Epidermal melanocyte (primary cell): ENCODE data around the gene HOXC5.

ENCODE experiments used
- DNase-seq: peaks from one replicate; pipeline ENCODE4 v3.0.0; 2011; ENCODE audit warnings: low spot score; ENCODE audit not compliant: insufficient read length

The HOXC5 gene

GRCh38 chr12:54045868-54046521 lies 13.1 kb downstream of the HOXC5 start:
- no peak for DNase-seq

DNA sequence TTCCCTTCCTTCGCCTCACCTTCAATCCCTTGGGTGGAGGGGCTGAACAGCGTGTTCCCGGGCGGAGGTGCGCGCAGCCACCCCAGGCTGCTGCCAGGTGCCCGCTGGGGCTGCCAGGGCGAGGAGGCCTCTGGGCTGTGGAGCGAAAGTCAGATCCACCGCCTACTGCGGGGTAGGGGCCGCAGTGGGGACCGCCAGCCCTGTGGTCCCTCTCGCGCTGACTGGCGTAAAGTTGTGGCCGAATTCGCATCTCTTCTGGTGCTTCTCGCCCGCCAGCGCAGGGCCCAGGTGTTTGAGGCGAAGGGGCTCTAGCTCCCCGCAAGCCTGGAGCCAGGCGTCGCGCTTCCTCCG lies 13.9 kb downstream of the HOXC5 start:
- no peak for DNase-seq

DNA sequence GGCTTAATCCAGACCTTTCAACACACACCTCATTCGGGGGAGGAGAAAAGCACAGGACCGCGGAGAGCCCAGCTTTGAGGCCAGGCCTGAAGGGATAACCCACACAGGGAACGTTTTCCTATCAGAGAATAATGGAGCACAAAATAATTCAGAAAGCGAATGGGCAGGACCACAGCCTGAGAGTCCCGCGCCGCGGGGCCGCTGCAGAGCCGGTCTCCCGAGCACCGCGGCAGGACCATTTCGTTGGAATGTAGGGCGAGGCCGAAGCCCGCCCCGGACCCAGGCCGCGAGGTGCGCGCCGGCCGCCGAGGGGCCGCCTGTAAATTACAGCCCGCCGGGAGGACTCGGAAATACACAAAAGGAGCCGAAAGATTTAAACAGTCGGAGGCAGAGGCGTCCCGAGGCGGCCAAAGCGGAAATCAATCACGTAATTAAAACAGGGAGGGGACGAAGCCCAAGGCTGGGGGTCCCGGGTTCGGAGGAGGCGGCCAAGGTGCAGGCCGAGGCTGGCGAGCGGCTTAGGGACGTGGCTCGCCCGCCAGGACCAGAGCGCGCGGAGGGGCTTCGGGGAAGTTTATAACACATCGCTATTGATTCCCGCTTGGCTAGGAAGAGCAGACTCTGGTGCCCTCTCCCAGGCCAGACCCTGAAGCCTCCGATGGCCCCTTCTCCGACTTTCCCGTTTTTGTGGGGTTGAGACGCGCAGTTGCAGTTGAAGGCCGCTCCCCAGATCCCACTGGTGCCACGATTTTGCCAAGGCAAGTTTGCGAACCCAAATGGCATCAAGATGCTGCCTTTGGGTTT lies 14.5 kb downstream of the HOXC5 start:
- DNase-seq: no peak

DNA sequence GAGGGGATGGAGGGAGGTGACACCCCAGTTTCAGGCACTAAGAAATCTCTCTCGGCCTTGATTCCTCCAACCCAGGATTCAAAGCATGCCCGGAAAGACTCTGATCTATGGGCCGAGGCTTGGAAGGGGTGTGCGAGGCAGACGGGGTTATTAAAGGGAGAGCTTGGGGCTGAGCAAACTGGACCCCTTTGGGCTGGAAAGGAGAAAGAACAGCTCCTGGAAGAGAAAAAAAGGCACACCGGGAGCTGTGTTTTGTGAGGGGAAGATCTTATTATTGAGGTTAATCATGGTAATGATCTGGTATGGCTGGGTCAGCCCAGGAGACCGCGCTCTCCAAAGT lies 15.1 kb downstream of the HOXC5 start:
- DNase-seq: no peak

- DNase-seq: no peak
Observed at GRCh38 chr12:54048406-54049093, 15.7 kb downstream of the HOXC5 start.

GRCh38 chr12:54049108-54049507 lies 16.3 kb downstream of the HOXC5 start:
- no peak for DNase-seq

GRCh38 chr12:54050482-54050810 lies 17.6 kb downstream of the HOXC5 start:
- no peak for DNase-seq

GRCh38 chr12:54051026-54051842 lies 18.4 kb downstream of the HOXC5 start:
- no peak for DNase-seq

- no peak for DNase-seq
Observed at GRCh38 chr12:54051874-54052437, 19.1 kb downstream of the HOXC5 start.

GRCh38 chr12:54052438-54053002 lies 19.7 kb downstream of the HOXC5 start:
- peak; percentile 71 for DNase-seq

- DNase-seq: no peak
Observed at GRCh38 chr12:54053003-54053750, 20.3 kb downstream of the HOXC5 start.

- DNase-seq: peak; percentile 82
Observed at GRCh38 chr12:54053751-54054741, 21.2 kb downstream of the HOXC5 start, which contains the start of gene HOXC4. Gene HOXC4 (plus strand): TSS chr12:54053835. CDS start chr12:54053923, 88 bp downstream.

DNA sequence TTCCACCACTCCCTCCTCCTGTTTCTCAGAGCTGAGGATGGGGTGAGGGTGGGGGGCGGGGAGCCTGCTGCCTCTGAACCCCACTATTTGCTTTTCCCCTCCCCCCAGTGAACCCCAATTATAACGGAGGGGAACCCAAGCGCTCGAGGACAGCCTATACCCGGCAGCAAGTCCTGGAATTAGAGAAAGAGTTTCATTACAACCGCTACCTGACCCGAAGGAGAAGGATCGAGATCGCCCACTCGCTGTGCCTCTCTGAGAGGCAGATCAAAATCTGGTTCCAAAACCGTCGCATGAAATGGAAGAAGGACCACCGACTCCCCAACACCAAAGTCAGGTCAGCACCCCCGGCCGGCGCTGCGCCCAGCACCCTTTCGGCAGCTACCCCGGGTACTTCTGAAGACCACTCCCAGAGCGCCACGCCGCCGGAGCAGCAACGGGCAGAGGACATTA lies 21.9 kb downstream of the HOXC5 start:
- no peak for DNase-seq

DNA sequence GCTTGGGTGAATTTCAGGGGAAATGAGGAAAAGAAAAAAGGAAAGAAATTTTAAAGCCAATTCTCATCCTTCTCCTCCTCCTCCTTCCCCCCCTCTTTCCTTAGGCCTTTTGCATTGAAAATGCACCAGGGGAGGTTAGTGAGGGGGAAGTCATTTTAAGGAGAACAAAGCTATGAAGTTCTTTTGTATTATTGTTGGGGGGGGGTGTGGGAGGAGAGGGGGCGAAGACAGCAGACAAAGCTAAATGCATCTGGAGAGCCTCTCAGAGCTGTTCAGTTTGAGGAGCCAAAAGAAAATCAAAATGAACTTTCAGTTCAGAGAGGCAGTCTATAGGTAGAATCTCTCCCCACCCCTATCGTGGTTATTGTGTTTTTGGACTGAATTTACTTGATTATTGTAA lies 22.7 kb downstream of the HOXC5 start:
- no peak for DNase-seq

GRCh38 chr12:54056110-54056509 lies 23.3 kb downstream of the HOXC5 start:
- DNase-seq: no peak

DNA sequence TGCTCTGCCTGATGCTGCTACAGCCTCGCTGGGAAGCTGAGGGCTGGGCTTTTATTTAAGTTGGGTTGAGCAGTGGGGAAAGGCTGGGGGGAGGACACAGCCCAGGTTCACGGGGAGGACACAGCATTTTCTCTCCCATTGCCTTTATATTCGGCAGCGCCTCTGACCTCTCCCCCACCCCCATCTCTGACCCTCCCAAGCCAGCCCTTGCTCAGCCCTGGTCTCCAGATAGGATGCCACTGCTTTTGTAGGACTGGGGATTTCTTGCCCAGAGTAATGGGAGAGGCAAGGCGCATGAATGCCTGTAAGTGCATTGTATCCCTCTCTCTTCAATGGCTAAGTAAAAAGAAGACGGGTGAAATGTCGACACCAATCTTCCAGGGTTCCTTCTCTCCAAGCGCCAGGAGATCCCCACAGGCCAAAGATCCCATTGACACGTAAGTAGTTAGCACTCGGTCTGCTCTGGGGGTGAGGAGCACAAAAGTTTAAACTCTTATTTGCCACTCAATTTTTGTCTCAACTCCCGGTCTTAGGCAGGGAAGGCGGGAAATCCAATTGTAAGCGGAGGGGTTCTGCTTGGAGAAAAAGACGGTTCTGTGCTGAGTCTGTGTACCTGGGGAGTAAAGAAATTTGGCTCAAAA lies 25.4 kb downstream of the HOXC5 start:
- no peak for DNase-seq

DNA sequence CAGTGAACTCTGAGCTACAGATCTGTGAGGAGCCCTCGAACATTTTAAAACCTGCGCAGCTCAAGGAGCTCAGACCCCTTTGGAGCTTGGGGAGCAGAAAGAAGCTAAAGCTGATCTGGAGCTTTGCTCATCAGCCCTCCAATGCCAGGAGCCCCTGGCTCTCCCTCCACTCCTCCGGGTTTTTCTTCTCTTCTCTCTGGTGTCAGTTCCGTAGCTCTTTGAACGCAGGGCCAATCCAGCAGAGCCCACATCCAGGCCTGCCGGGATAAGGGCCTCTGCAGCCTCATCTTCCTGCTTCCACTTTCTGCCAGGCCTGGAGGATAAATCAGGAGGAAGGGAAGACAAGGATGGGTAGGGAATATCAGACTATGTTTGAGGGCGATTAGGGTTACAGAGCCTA lies 26.8 kb downstream of the HOXC5 start:
- no peak for DNase-seq

DNA sequence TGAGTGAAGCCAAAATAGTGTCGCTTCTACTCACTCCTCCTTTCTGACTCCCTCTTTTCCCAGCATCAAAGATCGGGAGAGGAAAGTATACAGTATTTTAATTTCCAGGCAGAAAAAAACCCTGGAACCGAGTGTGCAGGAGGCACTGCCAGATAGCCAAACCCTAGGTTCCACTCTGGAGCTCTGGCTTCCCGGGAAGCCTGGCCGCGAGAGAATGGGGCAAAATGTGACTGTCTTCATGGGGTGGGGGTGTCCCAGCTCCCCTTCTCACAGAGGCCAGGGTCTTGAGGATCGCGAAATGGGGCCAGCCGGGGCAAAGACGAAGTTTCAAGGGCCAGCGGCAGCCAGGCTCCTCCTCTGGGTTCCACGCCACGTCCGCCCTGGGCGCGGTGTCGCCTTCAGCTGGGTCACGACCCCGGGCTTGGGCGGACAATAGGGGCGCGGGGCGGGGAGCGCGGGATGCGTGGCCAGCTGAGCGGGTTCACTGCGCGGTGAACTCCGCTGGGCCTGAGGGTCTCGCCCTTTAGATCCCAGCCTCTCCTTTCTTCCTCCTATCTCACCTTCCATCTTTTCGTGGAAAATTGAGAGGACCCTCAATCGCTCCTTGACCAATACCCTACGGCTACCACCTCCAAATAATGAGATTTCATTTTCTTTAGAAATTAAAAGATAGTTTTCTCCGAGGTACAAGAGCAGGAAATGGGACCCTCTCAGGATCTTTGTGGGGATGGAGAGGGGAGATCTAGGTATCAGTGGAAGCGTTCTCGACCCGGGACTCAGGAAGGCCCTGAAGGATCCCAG lies 27.5 kb downstream of the HOXC5 start:
- DNase-seq: no peak
